ENCODE results near the gene FRMD1. TPM values are rescaled to one million over a fixed set of nuclear protein-coding genes. Genes with fewer than 3 reads are reported as not detected.

FRMD1 gene
- total RNA-seq, 1 experiment from 2014 or later, result not detected

DNA sequence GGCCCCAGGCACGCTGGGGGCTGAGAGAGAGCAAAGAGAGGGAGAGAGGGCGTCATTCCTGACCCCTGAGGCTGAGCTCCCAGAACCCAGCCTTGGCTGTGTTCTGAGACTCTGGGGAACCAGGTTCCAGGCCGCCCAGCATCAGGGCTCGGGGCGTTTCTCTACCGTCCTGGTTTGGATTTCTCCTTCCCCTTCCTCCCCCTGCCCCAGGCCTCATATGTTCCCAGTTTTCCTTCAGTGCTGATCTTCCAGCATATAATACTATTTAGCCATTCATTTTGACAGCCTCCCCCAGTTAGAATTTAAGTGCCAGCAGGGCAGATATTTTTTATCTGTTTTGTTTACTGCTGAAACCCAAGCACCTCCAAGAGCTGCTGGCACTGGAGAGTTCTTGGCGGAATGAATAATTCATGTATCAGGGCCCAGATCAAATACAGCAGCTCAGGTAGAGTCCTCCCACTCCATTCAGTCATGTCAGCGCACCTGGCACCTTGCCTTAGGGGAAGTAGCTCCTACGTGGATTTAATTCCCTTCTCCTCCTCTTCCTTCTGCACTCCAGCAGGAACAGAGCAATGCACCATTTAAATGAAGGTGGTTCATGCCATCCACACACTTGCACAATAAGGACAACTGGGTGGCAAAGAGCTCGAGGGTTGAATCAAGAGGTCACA lies 23.4 kb upstream of the FRMD1 start:
- ATAC-seq (no peak), DNase-seq (ENCODE audit: low read depth, low spot score) (no peak)
- Histone ChIP-seq H3K4me3 (replicated peaks in 1 of 2; ENCODE audit: low read depth in 1 of 2, low read length in 2 of 2) (no peak overlapping the region), H3K9me3 (ENCODE audit: control insufficient read depth in 1 of 2, insufficient read depth in 1 of 2, low read depth in 1 of 2, low read length in 2 of 2) (no peaks in the 10 kb centered on the region), H3K4me2 (ENCODE audit: low read length) (no peak overlapping the region), H3K79me2 (ENCODE audit: insufficient read depth, low read length) (no peaks in the 10 kb centered on the region), H3K36me3 (ENCODE audit: control insufficient read depth in 1 of 2, insufficient read depth in 2 of 2, low read length in 2 of 2) (no peaks in the 10 kb centered on the region), H3K27me3 (ENCODE audit: insufficient read depth, low read length) (no peaks in the 10 kb centered on the region), H3K4me1 (ENCODE audit: control insufficient read depth in 1 of 2, insufficient read depth in 2 of 2, low read length in 2 of 2) (no peaks in the 10 kb centered on the region), H3K9ac (ENCODE audit: low read length) (no peak overlapping the region), H4K20me1 (ENCODE audit: insufficient read depth) (no peaks in the 10 kb centered on the region), H3K9me2 (ENCODE audit: insufficient read depth) (no peaks in the 10 kb centered on the region), H3K27ac (ENCODE audit: low read depth, low read length) (no peak overlapping the region), H2AFZ (ENCODE audit: low read depth, low read length, poor library complexity, severe bottlenecking) (no peak overlapping the region)
- POLR2A ChIA-PET, result no interaction called here
- TF ChIP-seq CBX3 (IDR thresholded peaks at IDR 0.05; ENCODE audit: low read depth) (no peak), EZH2 (IDR thresholded peaks at IDR 0.05) (no peak), SRF (IDR thresholded peaks at IDR 0.05; ENCODE audit: low read depth) (no peak), EZH2phosphoT487 (IDR thresholded peaks at IDR 0.05; ENCODE audit: borderline replicate concordance) (no peak), POLR2A (IDR thresholded peaks at IDR 0.05; ENCODE audit: borderline replicate concordance, extremely low read depth, insufficient read depth, insufficient read length) (no peak), FOSL1 (IDR thresholded peaks at IDR 0.05; ENCODE audit: low read depth) (no peak), ZNF274 (IDR thresholded peaks at IDR 0.05; ENCODE audit: low read depth, low read length) (no peak), SIN3A (IDR thresholded peaks at IDR 0.05; ENCODE audit: low read depth) (no peak), EGR1 (IDR thresholded peaks at IDR 0.05; ENCODE audit: low read depth) (no peak)
- TF ChIP-seq, protein P1, sequence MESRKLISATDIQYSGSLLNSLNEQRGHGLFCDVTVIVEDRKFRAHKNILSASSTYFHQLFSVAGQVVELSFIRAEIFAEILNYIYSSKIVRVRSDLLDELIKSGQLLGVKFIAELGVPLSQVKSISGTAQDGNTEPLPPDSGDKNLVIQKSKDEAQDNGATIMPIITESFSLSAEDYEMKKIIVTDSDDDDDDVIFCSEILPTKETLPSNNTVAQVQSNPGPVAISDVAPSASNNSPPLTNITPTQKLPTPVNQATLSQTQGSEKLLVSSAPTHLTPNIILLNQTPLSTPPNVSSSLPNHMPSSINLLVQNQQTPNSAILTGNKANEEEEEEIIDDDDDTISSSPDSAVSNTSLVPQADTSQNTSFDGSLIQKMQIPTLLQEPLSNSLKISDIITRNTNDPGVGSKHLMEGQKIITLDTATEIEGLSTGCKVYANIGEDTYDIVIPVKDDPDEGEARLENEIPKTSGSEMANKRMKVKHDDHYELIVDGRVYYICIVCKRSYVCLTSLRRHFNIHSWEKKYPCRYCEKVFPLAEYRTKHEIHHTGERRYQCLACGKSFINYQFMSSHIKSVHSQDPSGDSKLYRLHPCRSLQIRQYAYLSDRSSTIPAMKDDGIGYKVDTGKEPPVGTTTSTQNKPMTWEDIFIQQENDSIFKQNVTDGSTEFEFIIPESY (IDR thresholded peaks at IDR 0.05; ENCODE audit: extremely low read depth, insufficient replicate concordance, low read length), result no peak
- TF ChIP-seq, protein P2, sequence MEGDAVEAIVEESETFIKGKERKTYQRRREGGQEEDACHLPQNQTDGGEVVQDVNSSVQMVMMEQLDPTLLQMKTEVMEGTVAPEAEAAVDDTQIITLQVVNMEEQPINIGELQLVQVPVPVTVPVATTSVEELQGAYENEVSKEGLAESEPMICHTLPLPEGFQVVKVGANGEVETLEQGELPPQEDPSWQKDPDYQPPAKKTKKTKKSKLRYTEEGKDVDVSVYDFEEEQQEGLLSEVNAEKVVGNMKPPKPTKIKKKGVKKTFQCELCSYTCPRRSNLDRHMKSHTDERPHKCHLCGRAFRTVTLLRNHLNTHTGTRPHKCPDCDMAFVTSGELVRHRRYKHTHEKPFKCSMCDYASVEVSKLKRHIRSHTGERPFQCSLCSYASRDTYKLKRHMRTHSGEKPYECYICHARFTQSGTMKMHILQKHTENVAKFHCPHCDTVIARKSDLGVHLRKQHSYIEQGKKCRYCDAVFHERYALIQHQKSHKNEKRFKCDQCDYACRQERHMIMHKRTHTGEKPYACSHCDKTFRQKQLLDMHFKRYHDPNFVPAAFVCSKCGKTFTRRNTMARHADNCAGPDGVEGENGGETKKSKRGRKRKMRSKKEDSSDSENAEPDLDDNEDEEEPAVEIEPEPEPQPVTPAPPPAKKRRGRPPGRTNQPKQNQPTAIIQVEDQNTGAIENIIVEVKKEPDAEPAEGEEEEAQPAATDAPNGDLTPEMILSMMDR (IDR thresholded peaks at IDR 0.05 in 2 of 3, conservative IDR thresholded peaks at IDR 0.05 in 1 of 3; ENCODE audit: borderline replicate concordance in 1 of 3, insufficient read depth in 1 of 3, low read depth in 2 of 3, low read length in 2 of 3), result no peak
- TF ChIP-seq, protein P3, sequence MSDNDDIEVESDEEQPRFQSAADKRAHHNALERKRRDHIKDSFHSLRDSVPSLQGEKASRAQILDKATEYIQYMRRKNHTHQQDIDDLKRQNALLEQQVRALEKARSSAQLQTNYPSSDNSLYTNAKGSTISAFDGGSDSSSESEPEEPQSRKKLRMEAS (IDR thresholded peaks at IDR 0.05), result no peak
- TF ChIP-seq, protein P4, sequence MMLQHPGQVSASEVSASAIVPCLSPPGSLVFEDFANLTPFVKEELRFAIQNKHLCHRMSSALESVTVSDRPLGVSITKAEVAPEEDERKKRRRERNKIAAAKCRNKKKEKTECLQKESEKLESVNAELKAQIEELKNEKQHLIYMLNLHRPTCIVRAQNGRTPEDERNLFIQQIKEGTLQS (IDR thresholded peaks at IDR 0.05), result no peak
- CTCF ChIA-PET, result no interaction called here
- intact Hi-C loops (cut with micrococcal nuclease), result no loop called here
- BruUV-seq (replicated peaks), result no TSS peak
- RAD21 ChIA-PET (ENCODE audit: low non-redundant PET in 1 of 2, low total read pairs in 2 of 2, uncharacterized antibody in 2 of 2, unreplicated experiment in 2 of 2), result no interaction called here

Measured in HCT116 (cell line).